ENCODE data around the gene LDOC1.

- no peak for TF ChIP-seq PATZ1 (CRISPR knock-in tag; IDR thresholded peaks at IDR 0.05; ENCODE audit: borderline replicate concordance)
- no peak for TF ChIP-seq ZFP30 (CRISPR knock-in tag; IDR thresholded peaks at IDR 0.05)
- TF ChIP-seq ARNTL (CRISPR knock-in tag; IDR thresholded peaks at IDR 0.05; ENCODE audit: borderline replicate concordance, low read depth): no peak
- no peak for TF ChIP-seq POU6F1 (CRISPR knock-in tag; IDR thresholded peaks at IDR 0.05; ENCODE audit: borderline replicate concordance, low read depth)
- no peak for TF ChIP-seq ZNF565 (CRISPR knock-in tag; conservative IDR thresholded peaks at IDR 0.05; ENCODE audit: low read depth)
These were observed 12.5 kb downstream of the LDOC1 start for GRCh38 chrX:141164406-141164805.
